Measurements from ENCODE around the gene EFCAB7. TPM values are rescaled to one million over a fixed set of nuclear protein-coding genes. Genes with fewer than 3 reads are reported as not detected.

The EFCAB7 gene
- total RNA-seq, 1 donor from 2014 or later, result 6.6 TPM

GRCh38 chr1:63611231-63611630 is 87.9 kb downstream of the EFCAB7 start:
- Mint-ChIP-seq H3K4me3 (ENCODE audit: unreplicated experiment) (no peak overlapping the region), H3K9me3 (ENCODE audit: unreplicated experiment) (no peaks in the 10 kb centered on the region)
- no peak for TF ChIP-seq CTCF (IDR thresholded peaks at IDR 0.05)

GRCh38 chr1:63612564-63612963 is 89.2 kb downstream of the EFCAB7 start:
- H3K4me3 Mint-ChIP-seq (ENCODE audit: unreplicated experiment), result no peak overlapping the region
- no peak overlapping the region for H3K27ac Mint-ChIP-seq (ENCODE audit: unreplicated experiment)
- no peak for TF ChIP-seq CTCF (IDR thresholded peaks at IDR 0.05)
- no peaks in the 10 kb centered on the region for H3K27me3 Mint-ChIP-seq (ENCODE audit: unreplicated experiment)
- no peaks in the 10 kb centered on the region for H3K9me3 Mint-ChIP-seq (ENCODE audit: unreplicated experiment)
- H3K36me3 Mint-ChIP-seq (ENCODE audit: unreplicated experiment), result no peaks in the 10 kb centered on the region
- DNase-seq (ENCODE audit: extremely low spot score, unreplicated experiment), result no peak
- H3K4me1 Mint-ChIP-seq (ENCODE audit: unreplicated experiment), result peaks cover 14% of the 10 kb centered on the region

More at GRCh38 chr1:63611231-63611630, 87.9 kb downstream of the EFCAB7 start:
- no peak overlapping the region for H3K27ac Mint-ChIP-seq (ENCODE audit: unreplicated experiment)
- no peaks in the 10 kb centered on the region for H3K27me3 Mint-ChIP-seq (ENCODE audit: unreplicated experiment)
- no peaks in the 10 kb centered on the region for H3K36me3 Mint-ChIP-seq (ENCODE audit: unreplicated experiment)
- peaks cover 9% of the 10 kb centered on the region for H3K4me1 Mint-ChIP-seq (ENCODE audit: unreplicated experiment)
- DNase-seq (ENCODE audit: extremely low spot score, unreplicated experiment), result no peak

GRCh38 chr1:63612971-63613370 is 89.6 kb downstream of the EFCAB7 start:
- no peak for DNase-seq (ENCODE audit: extremely low spot score, unreplicated experiment)
- H3K27ac Mint-ChIP-seq (ENCODE audit: unreplicated experiment), result no peak overlapping the region
- peaks cover 18% of the 10 kb centered on the region for H3K4me1 Mint-ChIP-seq (ENCODE audit: unreplicated experiment)
- TF ChIP-seq CTCF (IDR thresholded peaks at IDR 0.05), result no peak
- no peaks in the 10 kb centered on the region for H3K36me3 Mint-ChIP-seq (ENCODE audit: unreplicated experiment)
- no peaks in the 10 kb centered on the region for H3K9me3 Mint-ChIP-seq (ENCODE audit: unreplicated experiment)
- H3K4me3 Mint-ChIP-seq (ENCODE audit: unreplicated experiment), result no peak overlapping the region
- no peaks in the 10 kb centered on the region for H3K27me3 Mint-ChIP-seq (ENCODE audit: unreplicated experiment)

GRCh38 chr1:63615768-63616420 is 92.6 kb downstream of the EFCAB7 start:
- peak; percentile 76 for TF ChIP-seq CTCF (IDR thresholded peaks at IDR 0.05)
- no peak overlapping the region for H3K27ac Mint-ChIP-seq (ENCODE audit: unreplicated experiment)
- no peak overlapping the region for H3K4me3 Mint-ChIP-seq (ENCODE audit: unreplicated experiment)
- peaks cover 25% of the 10 kb centered on the region for H3K4me1 Mint-ChIP-seq (ENCODE audit: unreplicated experiment)
- no peak for DNase-seq (ENCODE audit: extremely low spot score, unreplicated experiment)
- H3K36me3 Mint-ChIP-seq (ENCODE audit: unreplicated experiment), result no peaks in the 10 kb centered on the region
- no peaks in the 10 kb centered on the region for H3K27me3 Mint-ChIP-seq (ENCODE audit: unreplicated experiment)
- H3K9me3 Mint-ChIP-seq (ENCODE audit: unreplicated experiment), result no peaks in the 10 kb centered on the region

GRCh38 chr1:63617450-63617849 is 94.1 kb downstream of the EFCAB7 start:
- no peaks in the 10 kb centered on the region for H3K9me3 Mint-ChIP-seq (ENCODE audit: unreplicated experiment)
- no peak overlapping the region for H3K4me3 Mint-ChIP-seq (ENCODE audit: unreplicated experiment)
- no peak for DNase-seq (ENCODE audit: extremely low spot score, unreplicated experiment)
- H3K36me3 Mint-ChIP-seq (ENCODE audit: unreplicated experiment), result no peaks in the 10 kb centered on the region
- H3K27me3 Mint-ChIP-seq (ENCODE audit: unreplicated experiment), result no peaks in the 10 kb centered on the region
- TF ChIP-seq CTCF (IDR thresholded peaks at IDR 0.05), result no peak
- H3K27ac Mint-ChIP-seq (ENCODE audit: unreplicated experiment), result no peak overlapping the region
- peaks cover 20% of the 10 kb centered on the region for H3K4me1 Mint-ChIP-seq (ENCODE audit: unreplicated experiment)

Measured in osteocyte (in vitro differentiated cells).